CD14-positive monocyte (primary cell): ENCODE results near the gene FBXO41. TPM values are rescaled to one million over a fixed set of nuclear protein-coding genes. Genes with fewer than 3 reads are reported as not detected.

Experiments used
- DNase-seq, 3 donors: peaks; one replicate each; pipeline ENCODE4 v3.0.0-alpha.2; 2011 to 2022
- H2AFZ ChIP-seq: 2 replicates; pipeline ENCODE4 v1.6.0; 2012; ENCODE audit warnings: mild to moderate bottlenecking, low read depth, low read length, inconsistent platforms; ENCODE audit not compliant: insufficient read depth, poor library complexity, severe bottlenecking
- H3K27ac ChIP-seq, 2 donors: 1 replicate in 1 of 2; 2 replicates in 1 of 2; pipeline ENCODE4 v1.5.1; 2012 to 2013; ENCODE audit warnings: low read length in 2 of 2, control low read depth in 1 of 2, inconsistent platforms in 1 of 2, low read depth in 1 of 2, mild to moderate bottlenecking in 1 of 2
- H3K27me3 ChIP-seq, 2 donors: one replicate each; pipeline versions ENCODE4 v1.6.0 to v1.6.1; 2011 to 2013; ENCODE audit warnings: low read length in 2 of 2; ENCODE audit not compliant: control insufficient read depth in 2 of 2, insufficient read depth in 2 of 2
- H3K36me3 ChIP-seq, 2 donors: replicated peaks in 1 of 2; 1 replicate in 1 of 2; 2 replicates in 1 of 2; pipeline versions ENCODE4 v1.5.1 to v1.6.1; 2012 to 2013; ENCODE audit warnings: low read length in 2 of 2, control low read depth in 1 of 2, inconsistent platforms in 1 of 2, mild to moderate bottlenecking in 1 of 2; ENCODE audit not compliant: insufficient read depth in 2 of 2, control insufficient read depth in 1 of 2
- H3K4me1 ChIP-seq, 2 donors: 1 replicate in 1 of 2; 2 replicates in 1 of 2; pipeline versions ENCODE4 v1.5.1 to v1.6.1; 2012 to 2013; ENCODE audit warnings: low read length in 2 of 2, control low read depth in 1 of 2, inconsistent platforms in 1 of 2, mild to moderate bottlenecking in 1 of 2, moderate library complexity in 1 of 2; ENCODE audit not compliant: insufficient read depth in 2 of 2, control insufficient read depth in 1 of 2
- H3K4me2 ChIP-seq: replicated peaks from 2 replicates; pipeline ENCODE3; 2012; ENCODE audit warnings: low read length, moderate library complexity, mild to moderate bottlenecking; ENCODE audit not compliant: poor library complexity, severe bottlenecking; ENCODE audit errors: extremely low read depth
- H3K4me3 ChIP-seq, 3 experiments: fragments of 200-600 bp in 1 of 3; sonication (generic) in 1 of 3; replicated peaks in 1 of 3; 1 replicate in 2 of 3; 2 replicates in 1 of 3; pipeline ENCODE4 v1.5.1; 2011 to 2013; ENCODE audit warnings: low read length in 3 of 3, mild to moderate bottlenecking in 3 of 3, control low read depth in 2 of 3, low read depth in 2 of 3, inconsistent platforms in 1 of 3, moderate library complexity in 1 of 3
- H3K79me2 ChIP-seq: 2 replicates; pipeline ENCODE4 v1.6.0; 2012; ENCODE audit warnings: mild to moderate bottlenecking, control low read depth, inconsistent platforms, low read length, moderate library complexity; ENCODE audit not compliant: insufficient read depth
- H3K9ac ChIP-seq: 2 replicates; pipeline ENCODE4 v1.6.0; 2017; ENCODE audit warnings: low read length, mild to moderate bottlenecking; ENCODE audit not compliant: insufficient read depth, poor library complexity, severe bottlenecking
- H3K9me3 ChIP-seq, 2 donors: replicated peaks in 1 of 2; 1 replicate in 1 of 2; 2 replicates in 1 of 2; pipeline versions ENCODE4 v1.5.1 to v1.6.1; 2012 to 2013; ENCODE audit warnings: low read length in 2 of 2, control low read depth in 1 of 2; ENCODE audit not compliant: control insufficient read depth in 1 of 2, insufficient read depth in 1 of 2
- H4K20me1 ChIP-seq: 2 replicates; pipeline ENCODE4 v1.6.0; 2012; ENCODE audit warnings: mild to moderate bottlenecking, low read length, control low read depth, moderate library complexity; ENCODE audit not compliant: insufficient read depth
- H3K27ac Mint-ChIP-seq, 7 donors: one replicate each; pipeline ENCODE4 v1.8.0; 2020; ENCODE audit warnings: mild to moderate bottlenecking in 7 of 7, mixed read lengths in 7 of 7, moderate library complexity in 6 of 7, inconsistent platforms in 2 of 7
- H3K27me3 Mint-ChIP-seq, 3 donors: one replicate each; pipeline ENCODE4 v1.8.0; 2021 to 2022; ENCODE audit warnings: low read depth in 3 of 3, mild to moderate bottlenecking in 3 of 3, mixed read lengths in 3 of 3, moderate library complexity in 3 of 3, inconsistent platforms in 1 of 3
- H3K36me3 Mint-ChIP-seq, 2 donors: one replicate each; pipeline ENCODE4 v1.8.0; 2020; ENCODE audit warnings: mixed read lengths in 2 of 2, inconsistent platforms in 1 of 2, mild to moderate bottlenecking in 1 of 2
- H3K4me1 Mint-ChIP-seq: one replicate; pipeline ENCODE4 v1.8.0; 2020; ENCODE audit warnings: mild to moderate bottlenecking, mixed read lengths
- H3K4me3 Mint-ChIP-seq, 2 donors: one replicate each; pipeline ENCODE4 v1.8.0; 2020; ENCODE audit warnings: mild to moderate bottlenecking in 2 of 2, mixed read lengths in 2 of 2, moderate library complexity in 1 of 2
- H3K9me3 Mint-ChIP-seq, 7 donors: one replicate each; pipeline ENCODE4 v1.8.0; 2020 to 2022; ENCODE audit warnings: mixed read lengths in 7 of 7, mild to moderate bottlenecking in 6 of 7, moderate library complexity in 6 of 7, inconsistent platforms in 2 of 7
- CTCF ChIP-seq: fragments of 200-600 bp; IDR thresholded peaks from one replicate; pipeline ENCODE4 v1.8.0; 2022; ENCODE audit warnings: antibody characterized with exemption, mild to moderate bottlenecking
- WGBS: methylation state at CpG from one replicate; pipeline ENCODE4 v1.1.5; 2013; ENCODE audit warnings: missing lambda C conversion rate; ENCODE audit not compliant: insufficient coverage; 5-methylcytosine and 5-hydroxymethylcytosine counted together
- intact Hi-C, 2 donors: fragments of 100-400 bp; cut with micrococcal nuclease; formaldehyde crosslinking; loops; one replicate each; pipeline versions ENCODE4 v1.15.0 to v1.15.1; 2023
- polyA plus RNA-seq, 3 donors: library from polyadenylated mRNA; depleted of rRNA in 1 of 3; unstranded in 2 of 3; stranded (reverse) in 1 of 3; fragments of 300-500 nt in 2 of 3; fragments of >200 nt in 1 of 3; fragmentation: Illumina TruSeq in 2 of 3; gene quantifications; 1 replicate in 2 of 3; 2 replicates in 1 of 3; pipeline ENCODE4 v1.2.3, GENCODE V29; 2012 to 2021

Gene FBXO41
- polyA plus RNA-seq, 3 donors, result 0.29 to 17.1 (median 0.52) TPM

- H3K9ac ChIP-seq, result no peak overlapping the region
- H3K9me3 ChIP-seq, result no peaks in the 10 kb centered on the region
- H3K27ac Mint-ChIP-seq, result peak overlapping the region in 2 of 7 donors; percentile 32 to 75
- over 99% methylated on average over 8 of the region's 9 CpGs for WGBS
- no peak overlapping the region for H2AFZ ChIP-seq
- no peak overlapping the region for H3K27ac ChIP-seq
- DNase-seq, result no peak
- peaks cover 0 to 3% of the 10 kb centered on the region in 2 donors for H3K4me1 ChIP-seq
- no peaks in the 10 kb centered on the region for H3K27me3 ChIP-seq
- H3K36me3 Mint-ChIP-seq, result peaks cover 38 to 50% of the 10 kb centered on the region in 2 donors
- TF ChIP-seq CTCF, result no peak
- H3K79me2 ChIP-seq, result no peaks in the 10 kb centered on the region
- no peak overlapping the region for H3K4me3 Mint-ChIP-seq
- intact Hi-C loops, result no loop called here
- peaks cover 7% of the 10 kb centered on the region for H3K4me1 Mint-ChIP-seq
- H3K27me3 Mint-ChIP-seq, result peaks cover 1% of the 10 kb centered on the region in 3 donors
- no peaks in the 10 kb centered on the region for H3K9me3 Mint-ChIP-seq
- H3K4me2 ChIP-seq, result no peak overlapping the region
- no peak overlapping the region for H3K4me3 ChIP-seq
- no peaks in the 10 kb centered on the region for H4K20me1 ChIP-seq
- peaks cover 38 to 79% of the 10 kb centered on the region in 2 donors for H3K36me3 ChIP-seq
Observed at GRCh38 chr2:73258913-73259215, 25.4 kb downstream of the FBXO41 start.

GRCh38 chr2:73258186-73258912 lies 25.9 kb downstream of the FBXO41 start:
- WGBS, result 89% methylated on average over 5 of the region's 8 CpGs
- Histone ChIP-seq H4K20me1 (no peaks in the 10 kb centered on the region), H3K27ac (no peak overlapping the region), H3K4me1 (peaks cover 0 to 8% of the 10 kb centered on the region in 2 donors), H2AFZ (no peak overlapping the region), H3K4me3 (no peak overlapping the region), H3K9me3 (no peaks in the 10 kb centered on the region), H3K9ac (no peak overlapping the region), H3K27me3 (no peaks in the 10 kb centered on the region), H3K36me3 (peaks cover 33 to 79% of the 10 kb centered on the region in 2 donors), H3K79me2 (no peaks in the 10 kb centered on the region), H3K4me2 (no peak overlapping the region)
- intact Hi-C loops, result no loop called here
- no peak for DNase-seq
- Mint-ChIP-seq H3K4me3 (no peak overlapping the region), H3K36me3 (peaks cover 36 to 47% of the 10 kb centered on the region in 2 donors), H3K4me1 (peaks cover 9% of the 10 kb centered on the region), H3K27ac (peak overlapping the region in 1 of 7 donors; percentile 32), H3K27me3 (peaks cover 1% of the 10 kb centered on the region in 3 donors), H3K9me3 (no peaks in the 10 kb centered on the region)
- TF ChIP-seq CTCF, result no peak
